Endothelial cell of umbilical vein (primary cell): Measurements from ENCODE around the gene COL28A1.

Experiments
- CTCF ChIP-seq, 2 donors: IDR thresholded peaks; 1 replicate in 1 of 2; 2 replicates in 1 of 2; pipeline ENCODE4 v1.5.1; 2011; ENCODE audit warnings: low read length in 2 of 2, mild to moderate bottlenecking in 2 of 2, moderate library complexity in 2 of 2, control low read depth in 1 of 2, inconsistent platforms in 1 of 2, low read depth in 1 of 2; ENCODE audit not compliant: insufficient read depth in 1 of 2; ENCODE audit errors: extremely low read depth in 1 of 2
- EZH2 ChIP-seq: IDR thresholded peaks from 2 replicates; pipeline ENCODE4 v1.6.1; 2012; ENCODE audit warnings: borderline replicate concordance, low read depth, mild to moderate bottlenecking, moderate library complexity, low read length, inconsistent platforms; ENCODE audit not compliant: severe bottlenecking
- GATA2 ChIP-seq: IDR thresholded peaks from 2 replicates; pipeline ENCODE4 v1.7.0; 2011; ENCODE audit warnings: low read depth, mild to moderate bottlenecking, moderate library complexity, mixed read lengths, low read length; ENCODE audit not compliant: insufficient read length, insufficient read depth
- JUN ChIP-seq: IDR thresholded peaks from 2 replicates; pipeline ENCODE4 v1.6.1; 2011; ENCODE audit warnings: borderline replicate concordance, low read depth; ENCODE audit not compliant: insufficient read length, insufficient read depth
- MYC ChIP-seq: IDR thresholded peaks from one replicate; pipeline ENCODE4 v1.6.1; 2011; ENCODE audit warnings: mild to moderate bottlenecking, low read depth, low read length
- POLR2A ChIP-seq: IDR thresholded peaks from 2 replicates; pipeline ENCODE4 v1.6.1; 2012; ENCODE audit warnings: low read depth, mild to moderate bottlenecking, control low read depth, low read length
- POLR2AphosphoS5 ChIP-seq: IDR thresholded peaks from 2 replicates; pipeline ENCODE4 v1.6.1; 2012; ENCODE audit warnings: low read depth, mild to moderate bottlenecking, control low read depth, low read length, moderate library complexity; ENCODE audit not compliant: insufficient read depth
- TF ChIP-seq, protein P1 (sequence below): IDR thresholded peaks from 2 replicates; pipeline ENCODE4 v1.6.1; 2011; ENCODE audit not compliant: insufficient read depth, insufficient read length

DNA sequence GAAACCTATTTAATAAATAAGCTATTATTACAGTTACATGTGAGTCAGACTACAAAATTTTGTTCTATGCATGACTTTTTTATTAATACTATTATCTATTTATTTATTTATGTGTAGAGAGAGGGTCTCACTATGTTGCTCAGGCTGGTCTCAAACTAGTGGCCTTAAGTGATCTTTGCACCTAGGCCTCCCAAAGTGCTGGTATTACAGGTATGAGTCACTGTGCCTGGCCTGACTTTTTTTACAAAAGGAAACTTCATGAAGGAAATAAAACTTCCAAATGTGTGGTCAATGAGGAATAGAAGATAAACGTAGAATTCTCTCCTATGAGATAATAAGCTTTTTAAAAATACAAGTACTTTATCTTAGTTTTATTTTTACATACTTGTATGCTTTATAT lies 19.0 kb downstream of the COL28A1 start:
- TF ChIP-seq CTCF (IDR thresholded peaks at IDR 0.05; ENCODE audit: extremely low read depth in 1 of 2, insufficient read depth in 1 of 2, low read depth in 1 of 2, low read length in 2 of 2) = no peak
- TF ChIP-seq JUN = no peak
- TF ChIP-seq EZH2 = no peak
- TF ChIP-seq MYC = no peak
- no peak for TF ChIP-seq GATA2
- TF ChIP-seq POLR2AphosphoS5 = no peak
- TF ChIP-seq, protein P1, sequence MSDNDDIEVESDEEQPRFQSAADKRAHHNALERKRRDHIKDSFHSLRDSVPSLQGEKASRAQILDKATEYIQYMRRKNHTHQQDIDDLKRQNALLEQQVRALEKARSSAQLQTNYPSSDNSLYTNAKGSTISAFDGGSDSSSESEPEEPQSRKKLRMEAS = no peak
- no peak for TF ChIP-seq POLR2A
